Astrocyte of the spinal cord (primary cell): ENCODE measurements around the gene NGRN.
A peak's percentile ranks its signal among the peaks of the same experiment; 100 is the strongest.
"Not testable (repeated sequence)": the region's sequence is repeated elsewhere in the genome, so short reads cannot be mapped to it uniquely, and the experiment has no call there.

Experiments used
- DNase-seq: peaks from one replicate; pipeline ENCODE4 v3.0.0; 2011; ENCODE audit warnings: low read depth, low spot score
- H3K4me3 ChIP-seq: 2 replicates; pipeline ENCODE4 v1.5.1; 2011; ENCODE audit warnings: low read depth, mild to moderate bottlenecking, low read length, moderate library complexity
- in situ Hi-C: cut with HindIII; loops from 2 replicates; pipeline ENCODE4 v1.10.0; 2017; ENCODE audit warnings: low sequenced_read_pairs
- TF ChIP-seq, protein P1 (sequence below): IDR thresholded peaks from 2 replicates; pipeline ENCODE4 v1.5.1; 2012; ENCODE audit warnings: low read depth, mild to moderate bottlenecking, low read length, inconsistent platforms

NGRN gene

DNA sequence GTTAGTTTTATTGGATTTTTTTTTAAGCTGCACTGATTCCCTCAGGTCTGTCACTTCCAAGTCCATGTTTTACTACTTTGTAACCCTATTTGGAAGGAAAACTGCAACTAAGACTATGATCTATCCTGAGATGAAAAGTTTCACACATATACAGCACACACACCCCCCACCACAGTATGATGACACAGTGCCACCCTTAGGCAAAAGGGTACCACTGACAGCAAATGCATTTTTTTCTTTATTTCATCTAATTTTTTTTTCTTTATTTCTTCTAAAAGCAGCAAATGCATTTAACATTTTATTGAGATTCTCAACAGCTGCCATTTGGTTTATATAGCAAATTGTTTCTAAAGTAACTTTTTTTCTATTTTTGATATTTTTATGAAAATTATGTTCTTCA, 21.2 kb downstream of the NGRN start:
- no peak overlapping the region for H3K4me3 ChIP-seq
- in situ Hi-C loops, result no loop called here
- TF ChIP-seq, protein P1, sequence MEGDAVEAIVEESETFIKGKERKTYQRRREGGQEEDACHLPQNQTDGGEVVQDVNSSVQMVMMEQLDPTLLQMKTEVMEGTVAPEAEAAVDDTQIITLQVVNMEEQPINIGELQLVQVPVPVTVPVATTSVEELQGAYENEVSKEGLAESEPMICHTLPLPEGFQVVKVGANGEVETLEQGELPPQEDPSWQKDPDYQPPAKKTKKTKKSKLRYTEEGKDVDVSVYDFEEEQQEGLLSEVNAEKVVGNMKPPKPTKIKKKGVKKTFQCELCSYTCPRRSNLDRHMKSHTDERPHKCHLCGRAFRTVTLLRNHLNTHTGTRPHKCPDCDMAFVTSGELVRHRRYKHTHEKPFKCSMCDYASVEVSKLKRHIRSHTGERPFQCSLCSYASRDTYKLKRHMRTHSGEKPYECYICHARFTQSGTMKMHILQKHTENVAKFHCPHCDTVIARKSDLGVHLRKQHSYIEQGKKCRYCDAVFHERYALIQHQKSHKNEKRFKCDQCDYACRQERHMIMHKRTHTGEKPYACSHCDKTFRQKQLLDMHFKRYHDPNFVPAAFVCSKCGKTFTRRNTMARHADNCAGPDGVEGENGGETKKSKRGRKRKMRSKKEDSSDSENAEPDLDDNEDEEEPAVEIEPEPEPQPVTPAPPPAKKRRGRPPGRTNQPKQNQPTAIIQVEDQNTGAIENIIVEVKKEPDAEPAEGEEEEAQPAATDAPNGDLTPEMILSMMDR, result peak; percentile 56
- peak; percentile 42 for DNase-seq

DNA sequence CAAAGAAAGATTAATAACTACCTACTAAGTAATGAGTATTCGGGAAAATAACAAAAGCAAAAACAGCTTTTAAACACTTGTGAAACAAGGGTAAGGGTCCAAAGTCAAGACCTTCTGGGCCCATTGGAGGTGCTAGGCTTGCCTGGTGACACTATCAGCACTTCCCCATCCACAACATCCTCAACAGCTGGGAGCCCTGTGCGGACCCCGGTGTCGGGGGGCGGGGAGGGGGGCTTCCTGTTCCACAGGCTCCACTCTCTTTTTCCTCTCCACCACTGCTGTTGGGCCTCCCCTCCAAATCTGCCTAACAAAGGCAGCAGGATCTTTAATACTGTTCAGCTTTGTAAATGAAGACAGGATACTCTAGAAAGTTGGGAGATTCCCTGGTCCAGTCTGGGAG, 21.6 kb downstream of the NGRN start:
- in situ Hi-C loops, result no loop called here
- TF ChIP-seq, protein P1, result no peak

DNA sequence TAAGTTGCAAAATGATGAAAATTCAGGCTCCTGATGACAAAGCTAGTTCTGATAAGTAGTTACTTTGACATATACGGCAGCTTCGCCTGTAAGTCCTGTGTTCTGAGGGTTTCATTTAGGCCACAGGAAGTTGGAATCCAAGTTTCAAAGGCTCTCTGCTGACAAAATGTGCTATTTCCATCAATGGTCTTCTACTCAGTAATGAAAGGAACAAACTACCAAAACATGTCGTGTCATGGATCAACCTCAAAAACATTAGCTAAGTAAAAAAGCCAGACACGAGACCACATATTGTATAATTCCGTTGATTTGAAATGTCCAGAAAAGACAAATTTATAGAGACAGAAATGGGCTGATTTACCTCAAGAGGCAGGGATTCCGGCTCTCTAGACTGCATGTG, 22.5 kb downstream of the NGRN start:
- TF ChIP-seq, protein P1, result no peak
- no peak overlapping the region for H3K4me3 ChIP-seq
- no peak for DNase-seq
- in situ Hi-C loops, result no loop called here

More for the DNA sequence above, 21.6 kb downstream of the NGRN start:
- H3K4me3 ChIP-seq, result no peak overlapping the region
- no peak for DNase-seq

DNA sequence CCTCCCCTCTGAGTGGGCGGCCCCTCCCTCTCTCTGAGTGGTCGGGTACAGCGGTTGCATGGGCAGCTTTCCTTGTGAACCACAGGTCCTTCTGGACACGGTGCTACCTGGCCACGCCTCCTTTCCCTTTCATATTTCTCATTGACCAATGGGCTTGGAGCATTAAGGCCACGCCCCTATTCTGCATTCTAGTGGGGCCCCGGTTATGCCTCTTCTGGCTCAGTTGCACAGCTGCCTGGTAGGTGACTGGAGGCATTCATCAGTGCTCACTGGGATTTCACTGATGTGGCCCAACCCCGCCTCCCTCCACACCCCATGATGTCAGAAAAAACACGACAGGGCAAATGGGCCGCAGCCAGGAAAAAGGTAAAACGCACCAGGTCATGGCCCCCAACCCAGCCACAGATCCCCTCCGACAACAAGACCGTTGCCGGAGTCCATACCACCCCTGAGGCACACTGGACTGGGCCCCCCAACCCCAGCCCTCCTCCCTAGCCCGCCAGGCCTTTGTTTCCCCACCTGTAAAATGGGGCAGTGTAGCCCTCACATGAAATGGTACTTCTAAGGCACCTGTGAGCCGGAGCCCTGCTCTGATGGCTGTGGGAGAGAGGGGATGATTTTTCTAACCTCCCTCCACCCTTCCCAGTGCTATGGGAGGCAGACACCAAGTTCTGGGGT, 26.3 kb downstream of the NGRN start:
- no peak overlapping the region for H3K4me3 ChIP-seq
- TF ChIP-seq, protein P1, result no peak
- no peak for DNase-seq
- in situ Hi-C loops, result no loop called here

DNA sequence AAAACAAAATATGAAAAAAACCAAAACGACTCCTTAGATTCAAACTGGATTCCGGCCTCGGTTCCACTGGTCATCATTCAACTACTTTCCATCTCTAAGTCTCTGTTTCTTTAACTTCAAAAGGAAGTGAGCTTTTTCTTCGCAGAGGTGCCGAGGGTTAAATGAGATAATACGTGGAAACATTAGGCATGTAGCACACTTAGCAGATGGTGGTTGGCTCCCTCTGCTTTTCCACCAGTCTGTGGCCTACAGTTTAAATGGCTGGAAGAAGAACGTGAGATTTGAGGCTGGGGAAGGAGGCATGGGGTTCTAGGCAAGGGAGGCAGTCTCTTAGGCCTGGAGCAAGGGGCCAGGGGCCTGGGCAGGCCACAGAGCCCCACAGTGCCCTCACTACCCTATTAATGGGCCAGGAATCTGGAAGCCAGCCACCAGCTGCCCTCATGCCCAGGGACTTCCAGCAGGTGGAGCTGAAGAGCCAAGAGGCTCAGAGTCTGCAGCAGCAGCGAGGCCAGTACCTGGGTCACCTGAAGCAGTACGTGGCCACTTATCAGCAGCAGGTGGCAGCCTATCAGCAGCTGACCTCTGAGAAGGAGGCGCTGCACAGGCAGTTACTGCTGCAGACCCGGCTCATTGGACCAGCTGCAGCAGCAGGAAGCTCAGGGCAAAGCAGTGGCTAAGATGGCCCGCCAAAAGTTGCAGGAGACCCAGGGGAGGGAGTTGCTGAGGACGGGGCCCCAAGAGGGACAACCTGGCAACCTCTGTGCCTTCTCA, 27.8 kb downstream of the NGRN start:
- TF ChIP-seq, protein P1, result peak; percentile 83
- H3K4me3 ChIP-seq, in situ Hi-C loops: not testable (repeated sequence)
- peak; percentile 35 for DNase-seq

DNA sequence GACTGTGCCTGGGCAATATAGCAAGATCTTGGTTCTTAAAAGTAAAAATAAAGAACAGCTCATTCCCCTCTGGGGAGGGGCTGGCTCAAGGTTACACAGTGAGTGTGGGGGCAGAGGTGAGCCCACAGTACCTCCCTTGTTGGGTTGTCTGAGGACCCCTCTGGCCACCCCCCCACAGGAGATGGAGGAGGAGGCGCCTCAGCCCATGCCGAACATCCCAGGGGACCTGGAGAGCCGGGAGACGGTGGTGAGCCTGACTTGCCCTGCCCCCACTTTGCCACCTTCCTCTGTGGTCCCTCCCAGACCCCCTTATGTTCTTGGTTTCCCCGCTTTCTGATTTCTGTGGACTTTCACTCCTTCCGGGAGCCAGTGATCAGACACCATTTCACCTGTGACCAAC, 28.7 kb downstream of the NGRN start:
- TF ChIP-seq, protein P1, result no peak
- H3K4me3 ChIP-seq, result no peak overlapping the region
- in situ Hi-C loops, result no loop called here
- no peak for DNase-seq
